ENCODE data around the gene ARVCF.

DNA sequence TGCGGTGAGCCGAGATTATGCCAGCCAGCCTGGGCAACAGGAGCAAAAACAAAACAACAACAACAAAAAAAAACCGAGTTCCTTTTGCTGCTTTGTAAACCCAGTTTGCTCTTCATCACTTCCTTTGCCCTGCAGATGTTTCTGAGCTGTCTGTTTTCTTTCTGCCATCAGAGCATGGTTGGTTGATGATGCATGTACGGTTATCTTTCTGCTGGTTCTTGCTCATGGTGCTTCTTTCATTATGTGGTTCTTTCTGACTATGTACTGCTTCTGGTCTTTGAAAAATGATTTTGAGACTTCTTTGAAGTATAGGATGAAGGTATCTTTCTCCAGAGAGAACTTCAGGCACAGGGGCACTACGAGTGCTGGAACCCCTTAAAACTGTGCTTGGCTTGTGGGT lies 17.5 kb upstream of the ARVCF start:
- TF ChIP-seq CTCF (IDR thresholded peaks at IDR 0.05): no peak
- TF ChIP-seq POLR2A (IDR thresholded peaks at IDR 0.05): no peak
